ENCODE measurements around the gene UBXN1. TPM values are rescaled to one million over a fixed set of nuclear protein-coding genes. Genes with fewer than 3 reads are reported as not detected.
"Not testable (repeated sequence)": the region's sequence is repeated elsewhere in the genome, so short reads cannot be mapped to it uniquely, and the experiment has no call there.

Gene UBXN1
- total and polyA plus RNA-seq, 10 of the 15 experiments (the other 5 are each of a cell fraction or from before 2014, with no cell fraction given), result 7.0 to 173 (median 106) TPM

DNA sequence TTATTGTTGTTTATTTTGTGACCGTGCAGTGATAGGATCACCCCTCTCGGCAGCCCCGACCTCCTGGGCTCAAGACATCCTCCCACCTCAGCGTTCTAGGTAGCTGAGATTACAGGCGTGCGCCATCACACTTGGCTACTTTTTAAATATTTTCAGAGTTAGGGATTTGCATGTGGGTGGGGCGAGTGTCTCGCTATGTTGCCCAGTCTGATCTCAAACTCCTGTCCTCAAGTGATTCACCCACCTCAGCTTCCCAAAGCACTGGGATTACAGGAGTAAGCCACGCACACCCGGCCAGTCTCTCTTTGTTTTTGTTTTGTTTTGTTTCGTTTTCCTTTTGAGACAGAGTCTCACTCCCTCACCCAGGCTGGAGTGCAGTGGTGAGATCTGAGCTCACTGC lies 24.6 kb downstream of the UBXN1 start (continued):
- no peak for TF ChIP-seq IRF3 (IDR thresholded peaks at IDR 0.05)
- TF ChIP-seq HDAC6 (IDR thresholded peaks at IDR 0.05; ENCODE audit: unreplicated experiment), result no peak
- no peak for TF ChIP-seq STAT3 (IDR thresholded peaks at IDR 0.05; ENCODE audit: low read depth, low read length)
- no peak for TF ChIP-seq SIN3A (IDR thresholded peaks at IDR 0.05; ENCODE audit: low read depth, low read length)
- no peak for TF ChIP-seq PAX8 (IDR thresholded peaks at IDR 0.05)
- TF ChIP-seq EZH2 (IDR thresholded peaks at IDR 0.05; ENCODE audit: borderline replicate concordance, control insufficient read depth, low read depth, low read length), result no peak
- no peak for TF ChIP-seq MEF2B (IDR thresholded peaks at IDR 0.05; ENCODE audit: partially characterized antibody, poor library complexity, severe bottlenecking)

- ChIA-PET CTCF (interaction anchor here (1.0 kb wide), 2 partner anchors 13 to 61 kb away, joined by 3 to 4 read pairs; partner anchors contain the start of genes C11orf98, CSKMT and TUT1), SMC1A (ENCODE audit: uncharacterized antibody, unreplicated experiment) (interaction anchor here (1.0 to 5.0 kb wide), 4 partner anchors 12 to 75 kb away, joined by 3 to 41 read pairs (median 4); partner anchors contain the start of genes C11orf98, CSKMT, HNRNPUL2 and TTC9C), POLR2A (interaction anchor here (0.7 to 14.6 kb wide), 12 partner anchors 11 to 206 kb away, joined by 3 to 295 read pairs (median 4); partner anchors contain the start of genes B3GAT3, C11orf98, CSKMT and HNRNPUL2), RAD21 (ENCODE audit: unreplicated experiment) (interaction anchor here (1.0 to 1.4 kb wide), 3 partner anchors 12 to 60 kb away, joined by 4 to 26 read pairs (median 5); partner anchors contain the start of genes B3GAT3, C11orf98 and CSKMT)
- intact Hi-C loops (cut with micrococcal nuclease; ENCODE audit: unreplicated experiment), result loop anchor here (1.0 kb wide), 1 partner anchor 12 kb away; no protein-coding TSS in a partner anchor
- H3K36me3 ChIP-seq (ENCODE audit: control insufficient read depth in 2 of 2, insufficient read depth in 2 of 2, low read length in 1 of 2), result peaks cover 5 to 13% of the 10 kb centered on the region in 2 experiments; a peak in 2 of 4 replicates
- ATAC-seq (peak; percentile 16), FAIRE-seq (no peak), DNase-seq (ENCODE audit: low read depth, low spot score) (no peak)
- peak overlapping the region; percentile 98 for H3K4me3 ChIP-seq
- H3K79me2 ChIP-seq (ENCODE audit: control insufficient read depth, insufficient read depth, low read length), result peaks cover 23% of the 10 kb centered on the region
- no peaks in the 10 kb centered on the region for H3K9me3 ChIP-seq (replicated peaks; ENCODE audit: control insufficient read depth, insufficient read depth, low read length)
- H2AFZ ChIP-seq (ENCODE audit: control insufficient read depth, low read depth, low read length), result peak overlapping the region; percentile 82
- BruUV-seq (replicated peaks), result TSS peak; percentile 85
- no peaks in the 10 kb centered on the region for H3K27me3 ChIP-seq (replicated peaks in 1 of 2; ENCODE audit: control insufficient read depth in 2 of 2, insufficient read depth in 2 of 2, low read length in 1 of 2)
- TF ChIP-seq STAT3 (IDR thresholded peaks at IDR 0.05; ENCODE audit: low read depth, low read length) (no peak), MLLT1 (IDR thresholded peaks at IDR 0.05) (0 out of 2 replicates have a peak, but pooled peaks have one; percentile 26)
- H3K27ac ChIP-seq (ENCODE audit: control insufficient read depth, insufficient read depth), result peak overlapping the region; percentile 93
- peak overlapping the region; percentile 97 for H3K9ac ChIP-seq (ENCODE audit: control insufficient read depth, insufficient read depth, low read length)
- WGBS (ENCODE audit: insufficient coverage, insufficient replicate concordance, low lambda C conversion rate, missing lambda C conversion rate), result 14% methylated on average over 16 of the region's 16 CpGs
- H3K4me2 ChIP-seq (ENCODE audit: control insufficient read depth, insufficient read depth), result peak overlapping the region; percentile 83
- H3K4me1 ChIP-seq (ENCODE audit: control insufficient read depth, insufficient read depth, low read length), result peaks cover 6% of the 10 kb centered on the region
- no peaks in the 10 kb centered on the region; the same call in 1 of the 2 replicates for H4K20me1 ChIP-seq (ENCODE audit: control insufficient read depth, insufficient read depth)
- in situ Hi-C loops (cut with MboI), result no loop called here
Measured at GRCh38 chr11:62652161-62653006, 26.5 kb downstream of the UBXN1 start.

DNA sequence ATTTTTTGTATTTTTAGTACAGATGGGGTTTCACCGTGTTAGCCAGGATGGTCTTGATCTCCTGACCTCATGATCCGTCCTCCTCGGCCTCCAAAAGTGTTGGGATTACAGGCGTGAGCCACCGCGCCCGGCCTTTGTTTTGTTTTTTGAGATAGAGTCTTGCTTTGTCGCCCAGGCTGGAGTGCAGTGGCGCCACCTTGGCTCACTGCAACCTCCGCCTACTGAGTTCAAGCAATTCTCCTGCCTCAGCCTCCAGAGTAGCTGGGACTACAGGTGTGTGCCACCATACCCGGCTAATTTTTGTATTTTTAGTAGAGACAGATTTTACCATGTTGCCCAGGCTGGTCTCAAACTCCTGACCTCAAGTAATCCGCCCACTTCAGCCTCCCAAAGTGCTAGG lies 28.6 kb downstream of the UBXN1 start:
- H3K4me3 ChIP-seq; H3K27me3 ChIP-seq (replicated peaks in 1 of 2; ENCODE audit: control insufficient read depth in 2 of 2, insufficient read depth in 2 of 2, low read length in 1 of 2); ATAC-seq; H3K9me3 ChIP-seq (replicated peaks; ENCODE audit: control insufficient read depth, insufficient read depth, low read length); intact Hi-C loops (cut with micrococcal nuclease; ENCODE audit: unreplicated experiment); DNase-seq (ENCODE audit: low read depth, low spot score); H3K4me2 ChIP-seq (ENCODE audit: control insufficient read depth, insufficient read depth); H4K20me1 ChIP-seq (ENCODE audit: control insufficient read depth, insufficient read depth); H3K9ac ChIP-seq (ENCODE audit: control insufficient read depth, insufficient read depth, low read length); FAIRE-seq; H2AFZ ChIP-seq (ENCODE audit: control insufficient read depth, low read depth, low read length); in situ Hi-C loops (cut with MboI); H3K4me1 ChIP-seq (ENCODE audit: control insufficient read depth, insufficient read depth, low read length); H3K27ac ChIP-seq (ENCODE audit: control insufficient read depth, insufficient read depth); BruUV-seq (replicated peaks): not testable (repeated sequence)
- 91% methylated on average over 12 of the region's 12 CpGs for WGBS (ENCODE audit: insufficient coverage, insufficient replicate concordance, low lambda C conversion rate, missing lambda C conversion rate)
- CTCF ChIA-PET, result interaction anchor here (1.0 to 1.2 kb wide), 4 partner anchors 24 to 226 kb away, joined by 3 to 4 read pairs (median 4); no protein-coding TSS in a partner anchor
- Histone ChIP-seq H3K79me2 (ENCODE audit: control insufficient read depth, insufficient read depth, low read length) (peaks cover 35% of the 10 kb centered on the region), H3K36me3 (ENCODE audit: control insufficient read depth in 2 of 2, insufficient read depth in 2 of 2, low read length in 1 of 2) (peaks cover 5 to 13% of the 10 kb centered on the region in 2 experiments; a peak in 3 of 4 replicates)
- POLR2A ChIA-PET, result interaction anchor here (1.0 to 14.6 kb wide), 3 partner anchors 20 to 73 kb away, joined by 3 to 295 read pairs (median 4); partner anchors contain the start of genes C11orf98, CSKMT, LBHD1 and UQCC3
- SMC1A ChIA-PET (ENCODE audit: uncharacterized antibody, unreplicated experiment), result interaction anchor here (0.6 to 1.6 kb wide), 4 partner anchors 14 to 70 kb away, joined by 3 to 6 read pairs (median 4); partner anchors contain the start of genes C11orf98, LBHD1, TUT1 and UQCC3
- RAD21 ChIA-PET (ENCODE audit: unreplicated experiment), result interaction anchor here (1.1 to 1.3 kb wide), 2 partner anchors 22 to 226 kb away, joined by 3 to 4 read pairs; partner anchors contain the start of genes LBHD1 and UQCC3
